ENCODE data around the gene HDHD3.

Gene HDHD3

DNA sequence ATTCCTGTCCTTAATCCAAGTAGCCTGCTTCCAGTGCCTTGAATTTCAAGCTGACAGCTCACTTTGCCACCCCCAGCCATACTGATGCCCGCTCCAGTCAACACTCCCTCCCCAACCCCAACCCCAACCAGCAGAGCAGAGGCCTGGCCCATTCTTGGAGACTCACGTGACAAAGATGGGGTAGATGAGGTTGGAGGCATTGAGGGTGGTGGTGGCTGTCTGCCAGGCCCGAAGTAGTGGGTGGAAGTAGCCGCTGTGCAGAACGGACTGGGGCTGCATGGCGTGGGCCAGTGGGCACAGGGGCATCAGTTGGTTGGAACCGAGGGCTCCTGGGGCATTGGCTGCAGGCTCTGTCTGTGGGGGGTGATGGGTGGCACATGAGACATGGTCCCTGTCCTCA lies 16.5 kb upstream of the HDHD3 start:
- H3K79me2 ChIP-seq (ENCODE audit: insufficient read depth, low read length): no peaks in the 10 kb centered on the region
- no peaks in the 10 kb centered on the region for H3F3A ChIP-seq (ENCODE audit: insufficient read depth)
- no peak overlapping the region for H3K4me2 ChIP-seq (ENCODE audit: low read depth, low read length, poor library complexity, severe bottlenecking)
- H4K20me1 ChIP-seq (ENCODE audit: low read depth, low read length): no peaks in the 10 kb centered on the region
- H3K4me3 ChIP-seq (ENCODE audit: insufficient read depth, low read length, poor library complexity, severe bottlenecking): no peak overlapping the region
- H3K36me3 ChIP-seq (ENCODE audit: low read length): no peaks in the 10 kb centered on the region
- H3K9me2 ChIP-seq (replicated peaks; ENCODE audit: insufficient read depth, low read length): no peaks in the 10 kb centered on the region
- no peak overlapping the region for H3K9ac ChIP-seq (ENCODE audit: low read length)
- no peak overlapping the region for H2AFZ ChIP-seq (ENCODE audit: low read depth, low read length, severe bottlenecking)
- TF ChIP-seq EZH2phosphoT487 (conservative IDR thresholded peaks at IDR 0.05; ENCODE audit: low read length): no peak
- TF ChIP-seq, protein P1, sequence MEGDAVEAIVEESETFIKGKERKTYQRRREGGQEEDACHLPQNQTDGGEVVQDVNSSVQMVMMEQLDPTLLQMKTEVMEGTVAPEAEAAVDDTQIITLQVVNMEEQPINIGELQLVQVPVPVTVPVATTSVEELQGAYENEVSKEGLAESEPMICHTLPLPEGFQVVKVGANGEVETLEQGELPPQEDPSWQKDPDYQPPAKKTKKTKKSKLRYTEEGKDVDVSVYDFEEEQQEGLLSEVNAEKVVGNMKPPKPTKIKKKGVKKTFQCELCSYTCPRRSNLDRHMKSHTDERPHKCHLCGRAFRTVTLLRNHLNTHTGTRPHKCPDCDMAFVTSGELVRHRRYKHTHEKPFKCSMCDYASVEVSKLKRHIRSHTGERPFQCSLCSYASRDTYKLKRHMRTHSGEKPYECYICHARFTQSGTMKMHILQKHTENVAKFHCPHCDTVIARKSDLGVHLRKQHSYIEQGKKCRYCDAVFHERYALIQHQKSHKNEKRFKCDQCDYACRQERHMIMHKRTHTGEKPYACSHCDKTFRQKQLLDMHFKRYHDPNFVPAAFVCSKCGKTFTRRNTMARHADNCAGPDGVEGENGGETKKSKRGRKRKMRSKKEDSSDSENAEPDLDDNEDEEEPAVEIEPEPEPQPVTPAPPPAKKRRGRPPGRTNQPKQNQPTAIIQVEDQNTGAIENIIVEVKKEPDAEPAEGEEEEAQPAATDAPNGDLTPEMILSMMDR (IDR thresholded peaks at IDR 0.05; ENCODE audit: insufficient read depth, low read length, poor library complexity, severe bottlenecking): no peak
- no peaks in the 10 kb centered on the region for H3K9me3 ChIP-seq (ENCODE audit: insufficient read depth, low read length)
- H3K27me3 ChIP-seq (ENCODE audit: low read length): no peaks in the 10 kb centered on the region
- no peak overlapping the region for H3K27ac ChIP-seq (ENCODE audit: low read depth, low read length)

- Histone ChIP-seq H3K9me3 (ENCODE audit: insufficient read depth, low read length) (no peaks in the 10 kb centered on the region), H3K9ac (ENCODE audit: low read length) (no peak overlapping the region), H3F3A (ENCODE audit: insufficient read depth) (no peaks in the 10 kb centered on the region), H3K79me2 (ENCODE audit: insufficient read depth, low read length) (no peaks in the 10 kb centered on the region), H3K4me2 (ENCODE audit: low read depth, low read length, poor library complexity, severe bottlenecking) (no peak overlapping the region), H3K4me3 (ENCODE audit: insufficient read depth, low read length, poor library complexity, severe bottlenecking) (no peak overlapping the region), H2AFZ (ENCODE audit: low read depth, low read length, severe bottlenecking) (no peak overlapping the region), H3K27me3 (ENCODE audit: low read length) (no peaks in the 10 kb centered on the region), H4K20me1 (ENCODE audit: low read depth, low read length) (no peaks in the 10 kb centered on the region), H3K9me2 (replicated peaks; ENCODE audit: insufficient read depth, low read length) (no peaks in the 10 kb centered on the region), H3K27ac (ENCODE audit: low read depth, low read length) (no peak overlapping the region), H3K36me3 (ENCODE audit: low read length) (no peaks in the 10 kb centered on the region)
- TF ChIP-seq, protein P1 (IDR thresholded peaks at IDR 0.05; ENCODE audit: insufficient read depth, low read length, poor library complexity, severe bottlenecking): no peak
- no peak for TF ChIP-seq EZH2phosphoT487 (conservative IDR thresholded peaks at IDR 0.05; ENCODE audit: low read length)
These were observed 15.1 kb upstream of the HDHD3 start for GRCh38 chr9:113391917-113392316.

GRCh38 chr9:113390192-113390960 lies 13.6 kb upstream of the HDHD3 start:
- no peak overlapping the region for H3K4me3 ChIP-seq (ENCODE audit: insufficient read depth, low read length, poor library complexity, severe bottlenecking)
- TF ChIP-seq EZH2phosphoT487 (conservative IDR thresholded peaks at IDR 0.05; ENCODE audit: low read length): no peak
- TF ChIP-seq, protein P1 (IDR thresholded peaks at IDR 0.05; ENCODE audit: insufficient read depth, low read length, poor library complexity, severe bottlenecking): no peak
- H3K36me3 ChIP-seq (ENCODE audit: low read length): no peaks in the 10 kb centered on the region
- no peaks in the 10 kb centered on the region for H3F3A ChIP-seq (ENCODE audit: insufficient read depth)
- H3K79me2 ChIP-seq (ENCODE audit: insufficient read depth, low read length): no peaks in the 10 kb centered on the region
- H3K9me3 ChIP-seq (ENCODE audit: insufficient read depth, low read length): no peaks in the 10 kb centered on the region
- no peaks in the 10 kb centered on the region for H3K9me2 ChIP-seq (replicated peaks; ENCODE audit: insufficient read depth, low read length)
- no peak overlapping the region for H3K27ac ChIP-seq (ENCODE audit: low read depth, low read length)
- no peaks in the 10 kb centered on the region for H4K20me1 ChIP-seq (ENCODE audit: low read depth, low read length)
- H3K27me3 ChIP-seq (ENCODE audit: low read length): no peaks in the 10 kb centered on the region
- H3K9ac ChIP-seq (ENCODE audit: low read length): no peak overlapping the region
- no peak overlapping the region for H2AFZ ChIP-seq (ENCODE audit: low read depth, low read length, severe bottlenecking)
- no peak overlapping the region for H3K4me2 ChIP-seq (ENCODE audit: low read depth, low read length, poor library complexity, severe bottlenecking)

Measured in SU-DHL-6 (cell line).